Colonic mucosa (tissue), 4 donors: ENCODE results near the gene ANXA1. TPM values are rescaled to one million over a fixed set of nuclear protein-coding genes. Genes with fewer than 3 reads are reported as not detected.

Experiments
- DNase-seq: peaks from one replicate; pipeline ENCODE4 v3.0.0-alpha.2; 2020
- H3K27ac ChIP-seq: fragments of 200-600 bp; one replicate; pipeline ENCODE4 v1.8.0; 2021
- H3K27me3 ChIP-seq: fragments of 200-600 bp; one replicate; pipeline ENCODE4 v1.8.0; 2021
- H3K36me3 ChIP-seq: fragments of 200-600 bp; one replicate; pipeline ENCODE4 v1.8.0; 2021
- H3K4me1 ChIP-seq: fragments of 200-600 bp; one replicate; pipeline ENCODE4 v1.8.0; 2021; ENCODE audit warnings: mild to moderate bottlenecking
- H3K4me3 ChIP-seq: fragments of 200-600 bp; one replicate; pipeline ENCODE4 v1.8.0; 2021
- H3K9ac ChIP-seq, 2 donors: one replicate each; pipeline ENCODE4 v1.7.0; 2013; ENCODE audit warnings: control low read depth in 2 of 2, low read depth in 2 of 2, low read length in 2 of 2
- H3K9me3 ChIP-seq: fragments of 200-600 bp; one replicate; pipeline ENCODE4 v1.8.0; 2021
- intact Hi-C: fragments of 100-400 bp; cut with DNase I; formaldehyde crosslinking; loops from one replicate; pipeline ENCODE4 v1.14.1; 2022
- total RNA-seq, 2 donors: library from RNA; stranded (reverse); fragmentation: NEBNext Ultra II Directional in 1 of 2; extraction: Animal tissue kit (Norgen Biotek cat#: 25700) in 1 of 2; gene quantifications; one replicate each; pipeline ENCODE4 v1.2.1, GENCODE V29; 2021
- TF ChIP-seq, protein P1 (sequence below): fragments of 200-600 bp; IDR thresholded peaks from one replicate; pipeline ENCODE4 v1.8.0; 2022; ENCODE audit warnings: antibody characterized with exemption, mild to moderate bottlenecking
- donor health status: healthy.
- donor health status: DM: no; HTN: no; CAD: no.
- donor health status: DM: no; HTN: no; CAD: no.

Gene ANXA1
- total RNA-seq, 2 donors from 2014 or later: 19.7 to 58.2 TPM

DNA sequence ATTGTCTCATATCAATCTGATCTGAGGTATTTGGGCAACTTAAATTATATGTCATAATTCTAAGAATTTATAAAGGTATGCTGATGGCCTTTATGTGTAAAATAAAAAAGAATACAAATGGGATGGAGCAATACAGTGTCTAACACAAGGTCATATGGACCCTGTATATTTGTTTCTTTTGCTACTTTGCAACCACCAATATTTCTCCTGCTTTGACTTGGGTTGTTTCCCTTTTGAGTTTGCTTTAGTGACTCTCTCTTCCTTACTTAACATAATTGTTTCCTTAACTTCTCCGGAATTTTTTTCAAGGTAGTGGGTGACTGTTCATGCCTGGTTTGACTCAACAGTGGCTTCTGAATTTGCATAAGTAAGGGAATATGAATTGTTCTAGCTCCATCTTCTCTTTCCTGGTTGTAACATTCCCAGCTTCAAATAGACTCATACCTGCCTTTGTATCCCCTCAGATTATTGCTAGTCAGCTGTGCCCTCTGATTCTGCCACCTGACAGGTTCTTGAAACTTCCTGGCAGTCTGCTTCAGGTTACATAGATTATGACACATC lies 30.2 kb upstream of the ANXA1 start:
- TF ChIP-seq, protein P1, sequence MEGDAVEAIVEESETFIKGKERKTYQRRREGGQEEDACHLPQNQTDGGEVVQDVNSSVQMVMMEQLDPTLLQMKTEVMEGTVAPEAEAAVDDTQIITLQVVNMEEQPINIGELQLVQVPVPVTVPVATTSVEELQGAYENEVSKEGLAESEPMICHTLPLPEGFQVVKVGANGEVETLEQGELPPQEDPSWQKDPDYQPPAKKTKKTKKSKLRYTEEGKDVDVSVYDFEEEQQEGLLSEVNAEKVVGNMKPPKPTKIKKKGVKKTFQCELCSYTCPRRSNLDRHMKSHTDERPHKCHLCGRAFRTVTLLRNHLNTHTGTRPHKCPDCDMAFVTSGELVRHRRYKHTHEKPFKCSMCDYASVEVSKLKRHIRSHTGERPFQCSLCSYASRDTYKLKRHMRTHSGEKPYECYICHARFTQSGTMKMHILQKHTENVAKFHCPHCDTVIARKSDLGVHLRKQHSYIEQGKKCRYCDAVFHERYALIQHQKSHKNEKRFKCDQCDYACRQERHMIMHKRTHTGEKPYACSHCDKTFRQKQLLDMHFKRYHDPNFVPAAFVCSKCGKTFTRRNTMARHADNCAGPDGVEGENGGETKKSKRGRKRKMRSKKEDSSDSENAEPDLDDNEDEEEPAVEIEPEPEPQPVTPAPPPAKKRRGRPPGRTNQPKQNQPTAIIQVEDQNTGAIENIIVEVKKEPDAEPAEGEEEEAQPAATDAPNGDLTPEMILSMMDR: no peak
- Histone ChIP-seq H3K4me1 (no peaks in the 10 kb centered on the region), H3K9ac (no peak overlapping the region), H3K27ac (no peak overlapping the region), H3K36me3 (no peaks in the 10 kb centered on the region), H3K4me3 (no peak overlapping the region), H3K27me3 (no peaks in the 10 kb centered on the region), H3K9me3 (no peaks in the 10 kb centered on the region)
- DNase-seq: no peak
- intact Hi-C loops: no loop called here

DNA sequence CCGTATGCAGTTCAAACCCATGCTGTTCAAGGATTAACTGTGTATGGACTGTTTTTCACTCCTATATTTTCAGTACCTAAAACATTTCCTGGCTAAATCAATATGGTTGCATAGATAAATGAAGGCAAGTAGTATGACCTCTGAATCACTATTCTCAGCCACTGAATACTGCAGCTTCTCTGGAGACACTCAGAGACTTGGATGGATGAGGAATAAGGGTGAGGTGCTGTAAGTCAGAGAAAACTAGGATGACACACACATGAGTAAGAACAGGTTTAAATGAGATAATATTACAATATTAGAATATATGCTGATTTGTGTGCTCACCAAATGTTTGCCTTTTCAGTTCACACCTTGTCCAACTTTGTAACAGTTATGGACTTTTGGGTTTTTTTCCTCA lies 26.0 kb upstream of the ANXA1 start:
- Histone ChIP-seq H3K4me1 (no peaks in the 10 kb centered on the region), H3K9me3 (no peaks in the 10 kb centered on the region), H3K36me3 (no peaks in the 10 kb centered on the region), H3K4me3 (no peak overlapping the region), H3K27me3 (no peaks in the 10 kb centered on the region), H3K27ac (no peak overlapping the region), H3K9ac (no peak overlapping the region)
- no peak for DNase-seq
- TF ChIP-seq, protein P1: no peak
- intact Hi-C loops: no loop called here

DNA sequence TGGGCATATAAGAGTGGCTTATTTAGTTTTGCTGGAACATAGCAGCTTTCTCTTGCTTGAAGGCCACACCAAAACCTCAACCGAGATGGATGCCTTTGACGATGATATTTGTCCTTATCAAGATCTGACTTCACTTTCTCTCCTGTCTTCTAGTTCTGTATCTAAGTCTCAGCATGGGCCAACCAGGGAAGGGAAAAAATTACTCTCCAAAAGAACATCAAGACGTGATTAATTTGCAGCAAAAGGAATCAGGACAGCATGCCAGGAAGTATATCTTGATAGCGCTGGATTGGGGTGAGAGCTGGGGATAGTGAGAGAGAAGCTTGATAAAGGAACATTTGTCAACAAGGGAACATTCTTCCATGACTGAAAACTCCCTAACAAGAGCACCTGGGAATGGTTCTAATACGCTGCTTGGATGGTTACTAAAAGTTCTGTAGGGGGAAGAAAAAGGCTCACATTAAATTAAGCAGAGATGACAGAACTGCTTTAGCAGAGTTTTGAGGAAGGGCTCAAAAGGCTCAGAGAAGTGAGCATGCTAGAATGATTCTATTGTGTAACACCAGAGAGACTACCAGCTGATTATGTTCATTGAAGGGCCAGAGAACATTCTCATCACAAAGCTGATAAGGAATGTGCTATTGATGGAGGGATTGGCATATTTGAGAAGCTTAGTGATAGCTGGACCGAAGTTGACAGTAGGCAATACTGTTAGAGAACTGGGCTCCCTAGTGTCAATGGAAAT lies 21.6 kb upstream of the ANXA1 start:
- intact Hi-C loops: no loop called here
- no peak overlapping the region for H3K4me3 ChIP-seq
- DNase-seq: no peak
- no peaks in the 10 kb centered on the region for H3K27me3 ChIP-seq
- no peak overlapping the region for H3K9ac ChIP-seq
- TF ChIP-seq, protein P1: no peak
- no peaks in the 10 kb centered on the region for H3K4me1 ChIP-seq
- H3K36me3 ChIP-seq: no peaks in the 10 kb centered on the region
- H3K27ac ChIP-seq: no peak overlapping the region
- no peaks in the 10 kb centered on the region for H3K9me3 ChIP-seq

DNA sequence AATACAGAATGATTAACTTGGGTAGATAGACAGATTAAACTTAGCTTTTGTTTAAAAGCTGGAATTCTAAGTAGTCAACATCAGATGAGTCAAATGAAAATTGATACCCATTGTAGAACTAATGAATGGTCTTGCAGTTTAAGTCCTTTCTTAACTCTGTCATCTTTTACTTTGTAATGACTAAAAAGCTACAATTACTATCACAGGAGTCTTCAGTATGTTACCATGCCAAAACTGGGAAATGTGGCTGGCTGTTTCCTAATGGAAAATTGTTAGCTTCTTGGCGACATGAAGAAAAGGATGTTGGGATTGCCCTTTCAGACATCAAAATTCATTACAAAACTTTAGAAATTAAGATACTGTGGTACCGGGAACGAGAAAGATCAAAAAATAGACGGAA lies 20.2 kb upstream of the ANXA1 start:
- H3K4me1 ChIP-seq: no peaks in the 10 kb centered on the region
- H3K36me3 ChIP-seq: no peaks in the 10 kb centered on the region
- no peak for DNase-seq
- H3K9ac ChIP-seq: no peak overlapping the region
- no peaks in the 10 kb centered on the region for H3K9me3 ChIP-seq
- H3K27ac ChIP-seq: peak overlapping the region; percentile 67
- no peak overlapping the region for H3K4me3 ChIP-seq
- intact Hi-C loops: no loop called here
- H3K27me3 ChIP-seq: no peaks in the 10 kb centered on the region
- TF ChIP-seq, protein P1: no peak

DNA sequence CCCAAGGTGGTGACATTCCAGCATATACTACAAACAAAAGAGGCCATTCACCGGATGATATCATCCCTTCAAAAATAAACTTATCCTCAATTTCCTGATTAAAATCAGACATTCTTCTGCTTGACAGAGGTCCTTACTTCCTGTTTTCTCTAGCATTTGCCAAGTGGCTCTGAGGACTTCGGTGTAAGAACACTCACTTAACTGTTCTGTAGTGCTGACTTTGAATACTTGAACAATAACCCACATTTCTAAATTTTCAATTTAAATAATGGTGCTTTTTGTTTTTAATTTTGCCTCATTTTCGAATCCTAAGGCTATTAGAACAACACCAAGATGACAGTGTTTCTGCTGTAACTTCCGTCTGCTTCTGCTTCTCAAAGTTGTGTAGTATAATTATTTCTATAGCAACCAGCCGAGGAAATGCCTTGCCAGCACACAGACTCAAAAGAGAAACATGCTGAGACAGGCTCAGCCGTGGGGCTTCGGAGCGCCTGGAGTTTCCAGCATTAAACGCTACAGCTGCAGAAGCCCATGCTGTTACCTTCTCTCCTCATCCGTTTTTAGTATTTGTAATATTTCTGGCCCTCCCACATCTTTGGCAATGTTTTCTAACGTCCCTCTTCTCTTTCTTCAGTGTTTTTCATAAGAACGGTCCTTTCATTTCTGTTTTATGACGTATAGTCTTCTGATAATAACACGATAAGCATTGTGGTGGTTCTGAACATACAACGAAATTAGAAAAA lies 19.5 kb upstream of the ANXA1 start:
- Histone ChIP-seq H3K4me1 (no peaks in the 10 kb centered on the region), H3K4me3 (peak overlapping the region; percentile 38), H3K9ac (peak overlapping the region; percentile 26 to 35), H3K36me3 (no peaks in the 10 kb centered on the region), H3K27me3 (no peaks in the 10 kb centered on the region), H3K9me3 (no peaks in the 10 kb centered on the region), H3K27ac (peak overlapping the region; percentile 67)
- peak; percentile 51 for DNase-seq
- intact Hi-C loops: no loop called here
- TF ChIP-seq, protein P1: no peak
